ENCODE results near the gene MYO16. TPM values are rescaled to one million over a fixed set of nuclear protein-coding genes. Genes with fewer than 3 reads are reported as not detected.
"Not testable (repeated sequence)": the region's sequence is repeated elsewhere in the genome, so short reads cannot be mapped to it uniquely, and the experiment has no call there.

The MYO16 gene
- total RNA-seq, 1 donor: not detected

DNA sequence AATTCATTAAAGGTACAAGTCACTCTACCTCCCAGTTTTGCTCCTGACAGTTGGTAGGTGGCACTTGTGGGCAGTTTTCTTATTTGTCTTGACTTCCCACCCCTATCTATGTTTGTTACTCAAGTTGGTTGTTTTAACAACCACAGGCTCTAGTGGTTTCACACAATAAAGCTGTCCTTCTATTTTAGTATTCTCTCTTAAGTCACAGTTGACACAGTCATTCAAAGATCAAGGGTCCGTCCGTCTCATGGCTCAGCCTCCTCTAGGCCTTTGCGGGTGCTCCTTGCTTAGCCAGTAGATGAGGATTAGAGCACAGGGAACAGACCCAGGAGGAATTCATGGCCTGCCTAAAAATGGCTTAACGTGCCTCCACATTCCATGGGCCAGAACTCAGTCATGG, 583.2 kb downstream of the MYO16 start:
- no peaks in the 10 kb centered on the region for H3K27me3 ChIP-seq (ENCODE audit: insufficient read depth, low read length)
- no peaks in the 10 kb centered on the region for H3K79me2 ChIP-seq (ENCODE audit: insufficient read depth, low read length)
- H3K4me2 ChIP-seq (ENCODE audit: insufficient read depth, low read length): no peak overlapping the region
- H2AFZ ChIP-seq (ENCODE audit: low read length): no peak overlapping the region
- no peaks in the 10 kb centered on the region for H3K4me1 ChIP-seq (ENCODE audit: insufficient read depth, low read length)
- H3K4me3 ChIP-seq (ENCODE audit: insufficient read depth, low read length): no peak overlapping the region
- TF ChIP-seq, protein P1, sequence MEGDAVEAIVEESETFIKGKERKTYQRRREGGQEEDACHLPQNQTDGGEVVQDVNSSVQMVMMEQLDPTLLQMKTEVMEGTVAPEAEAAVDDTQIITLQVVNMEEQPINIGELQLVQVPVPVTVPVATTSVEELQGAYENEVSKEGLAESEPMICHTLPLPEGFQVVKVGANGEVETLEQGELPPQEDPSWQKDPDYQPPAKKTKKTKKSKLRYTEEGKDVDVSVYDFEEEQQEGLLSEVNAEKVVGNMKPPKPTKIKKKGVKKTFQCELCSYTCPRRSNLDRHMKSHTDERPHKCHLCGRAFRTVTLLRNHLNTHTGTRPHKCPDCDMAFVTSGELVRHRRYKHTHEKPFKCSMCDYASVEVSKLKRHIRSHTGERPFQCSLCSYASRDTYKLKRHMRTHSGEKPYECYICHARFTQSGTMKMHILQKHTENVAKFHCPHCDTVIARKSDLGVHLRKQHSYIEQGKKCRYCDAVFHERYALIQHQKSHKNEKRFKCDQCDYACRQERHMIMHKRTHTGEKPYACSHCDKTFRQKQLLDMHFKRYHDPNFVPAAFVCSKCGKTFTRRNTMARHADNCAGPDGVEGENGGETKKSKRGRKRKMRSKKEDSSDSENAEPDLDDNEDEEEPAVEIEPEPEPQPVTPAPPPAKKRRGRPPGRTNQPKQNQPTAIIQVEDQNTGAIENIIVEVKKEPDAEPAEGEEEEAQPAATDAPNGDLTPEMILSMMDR (IDR thresholded peaks at IDR 0.05; ENCODE audit: extremely low read depth, low read depth, low read length): no peak
- H3K9me3 ChIP-seq (ENCODE audit: low read depth, low read length): no peaks in the 10 kb centered on the region
- no peaks in the 10 kb centered on the region for H4K20me1 ChIP-seq (ENCODE audit: insufficient read depth, low read length)
- no peak overlapping the region for H3K27ac ChIP-seq (ENCODE audit: low read depth, low read length)
- H3K36me3 ChIP-seq (ENCODE audit: insufficient read depth, low read length): no peaks in the 10 kb centered on the region
- DNase-seq (ENCODE audit: insufficient read length, low spot score, missing footprints): no peak

DNA sequence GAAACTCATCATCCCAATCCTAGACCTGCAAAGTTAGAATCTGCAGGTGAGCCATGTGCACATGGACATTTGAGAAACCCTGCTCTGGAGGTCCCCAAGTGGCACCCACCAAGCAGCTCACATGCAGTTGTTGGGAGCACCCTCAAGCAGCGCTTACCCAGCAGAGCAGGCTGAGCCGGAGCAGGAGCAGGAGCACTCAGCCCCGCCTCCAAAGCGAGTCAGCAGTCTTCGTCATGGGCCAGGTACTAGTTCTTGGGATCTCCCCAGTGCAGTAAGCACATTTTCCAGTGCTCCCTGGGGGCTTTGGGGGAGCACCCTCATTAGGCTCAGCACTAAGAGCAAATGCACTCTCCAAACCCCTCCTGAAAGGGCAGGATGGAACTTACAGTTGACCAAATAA, 584.3 kb downstream of the MYO16 start:
- no peak overlapping the region for H3K4me2 ChIP-seq (ENCODE audit: insufficient read depth, low read length)
- no peak overlapping the region for H3K4me3 ChIP-seq (ENCODE audit: insufficient read depth, low read length)
- no peak overlapping the region for H2AFZ ChIP-seq (ENCODE audit: low read length)
- no peaks in the 10 kb centered on the region for H4K20me1 ChIP-seq (ENCODE audit: insufficient read depth, low read length)
- H3K4me1 ChIP-seq (ENCODE audit: insufficient read depth, low read length): no peaks in the 10 kb centered on the region
- TF ChIP-seq, protein P1 (IDR thresholded peaks at IDR 0.05; ENCODE audit: extremely low read depth, low read depth, low read length): no peak
- no peak overlapping the region for H3K27ac ChIP-seq (ENCODE audit: low read depth, low read length)
- no peaks in the 10 kb centered on the region for H3K9me3 ChIP-seq (ENCODE audit: low read depth, low read length)
- H3K27me3 ChIP-seq (ENCODE audit: insufficient read depth, low read length): no peaks in the 10 kb centered on the region
- no peaks in the 10 kb centered on the region for H3K36me3 ChIP-seq (ENCODE audit: insufficient read depth, low read length)
- H3K79me2 ChIP-seq (ENCODE audit: insufficient read depth, low read length): no peaks in the 10 kb centered on the region
- DNase-seq (ENCODE audit: insufficient read length, low spot score, missing footprints): no peak

DNA sequence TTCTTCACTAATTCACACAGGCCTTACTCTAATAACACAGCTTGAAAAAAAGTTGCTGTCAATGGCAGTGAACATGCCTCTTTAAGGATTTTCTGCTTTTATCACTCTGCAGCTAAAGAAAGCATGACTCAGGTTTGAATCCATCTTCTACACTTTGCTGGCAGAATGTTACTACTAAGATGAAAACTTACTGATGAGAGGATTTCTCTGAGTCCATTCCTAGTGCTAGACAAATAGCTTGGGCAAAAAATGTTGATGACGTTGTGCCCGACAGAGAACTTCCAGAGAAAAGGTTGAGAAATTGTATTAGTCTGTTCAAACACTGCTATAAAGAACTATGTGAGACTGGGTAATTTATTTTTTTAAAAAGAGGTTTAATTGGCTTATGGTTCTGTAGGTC, 585.0 kb downstream of the MYO16 start:
- TF ChIP-seq, protein P1 (IDR thresholded peaks at IDR 0.05; ENCODE audit: extremely low read depth, low read depth, low read length): no peak
- Histone ChIP-seq H3K4me1 (ENCODE audit: insufficient read depth, low read length) (no peaks in the 10 kb centered on the region), H3K79me2 (ENCODE audit: insufficient read depth, low read length) (no peaks in the 10 kb centered on the region), H4K20me1 (ENCODE audit: insufficient read depth, low read length) (no peaks in the 10 kb centered on the region), H3K27me3 (ENCODE audit: insufficient read depth, low read length) (no peaks in the 10 kb centered on the region), H3K27ac (ENCODE audit: low read depth, low read length) (no peak overlapping the region), H2AFZ (ENCODE audit: low read length) (no peak overlapping the region), H3K4me3 (ENCODE audit: insufficient read depth, low read length) (no peak overlapping the region), H3K9me3 (ENCODE audit: low read depth, low read length) (no peaks in the 10 kb centered on the region), H3K4me2 (ENCODE audit: insufficient read depth, low read length) (no peak overlapping the region), H3K36me3 (ENCODE audit: insufficient read depth, low read length) (no peaks in the 10 kb centered on the region)
- DNase-seq (ENCODE audit: insufficient read length, low spot score, missing footprints): no peak

DNA sequence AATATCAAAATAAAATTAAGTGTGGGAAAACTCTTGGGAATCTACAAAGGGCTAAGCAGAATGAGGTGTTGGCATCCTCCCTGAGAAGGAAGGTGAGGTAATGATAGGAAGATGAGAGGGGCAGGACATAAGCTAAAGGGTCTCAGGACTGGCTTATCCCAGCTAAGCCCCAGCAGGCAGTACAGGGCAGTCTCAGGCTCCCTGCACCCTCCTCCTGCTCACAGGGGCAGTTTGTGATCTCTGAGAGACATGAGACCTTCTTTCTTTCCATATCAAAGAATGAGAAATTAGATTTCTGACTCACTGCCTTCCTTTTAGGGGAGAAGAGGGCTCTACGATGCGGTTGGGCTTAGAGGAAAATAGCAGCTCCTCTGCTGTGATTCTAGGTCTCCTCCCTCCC, 586.0 kb downstream of the MYO16 start:
- Histone ChIP-seq H3K27ac (ENCODE audit: low read depth, low read length) (no peak overlapping the region), H4K20me1 (ENCODE audit: insufficient read depth, low read length) (no peaks in the 10 kb centered on the region), H3K9me3 (ENCODE audit: low read depth, low read length) (no peaks in the 10 kb centered on the region), H3K36me3 (ENCODE audit: insufficient read depth, low read length) (no peaks in the 10 kb centered on the region), H3K27me3 (ENCODE audit: insufficient read depth, low read length) (no peaks in the 10 kb centered on the region), H2AFZ (ENCODE audit: low read length) (no peak overlapping the region), H3K4me1 (ENCODE audit: insufficient read depth, low read length) (no peaks in the 10 kb centered on the region), H3K4me2 (ENCODE audit: insufficient read depth, low read length) (no peak overlapping the region), H3K4me3 (ENCODE audit: insufficient read depth, low read length) (no peak overlapping the region), H3K79me2 (ENCODE audit: insufficient read depth, low read length) (no peaks in the 10 kb centered on the region)
- TF ChIP-seq, protein P1 (IDR thresholded peaks at IDR 0.05; ENCODE audit: extremely low read depth, low read depth, low read length): no peak
- DNase-seq (ENCODE audit: insufficient read length, low spot score, missing footprints): no peak

DNA sequence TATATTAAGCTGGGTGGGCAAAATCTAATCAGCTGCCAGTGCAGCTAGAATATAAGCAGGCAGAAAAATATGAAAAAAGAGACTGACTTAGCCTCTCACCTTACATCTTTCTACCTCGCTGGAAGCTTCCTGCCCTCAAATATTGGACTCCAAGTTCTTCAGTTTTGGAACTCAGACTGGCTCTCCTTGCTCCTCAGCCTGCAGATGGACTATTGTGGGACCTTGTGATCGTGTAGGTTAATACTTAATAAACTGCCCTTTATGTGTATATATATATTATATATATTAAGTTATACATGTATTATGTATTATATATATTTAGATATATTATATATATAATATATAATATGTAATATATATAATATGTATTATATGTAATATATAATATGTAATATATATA, 588.1 kb downstream of the MYO16 start:
- not testable (repeated sequence) for DNase-seq (ENCODE audit: insufficient read length, low spot score, missing footprints); H3K4me1 ChIP-seq (ENCODE audit: insufficient read depth, low read length); H3K79me2 ChIP-seq (ENCODE audit: insufficient read depth, low read length); H3K9me3 ChIP-seq (ENCODE audit: low read depth, low read length); H3K27me3 ChIP-seq (ENCODE audit: insufficient read depth, low read length); H4K20me1 ChIP-seq (ENCODE audit: insufficient read depth, low read length); H3K36me3 ChIP-seq (ENCODE audit: insufficient read depth, low read length); H3K4me2 ChIP-seq (ENCODE audit: insufficient read depth, low read length); H2AFZ ChIP-seq (ENCODE audit: low read length); H3K4me3 ChIP-seq (ENCODE audit: insufficient read depth, low read length); H3K27ac ChIP-seq (ENCODE audit: low read depth, low read length)

Data from osteoblast (primary cell).